GM19238 (cell line): ENCODE data around the gene FANCE.
"Not testable (repeated sequence)": the region's sequence is repeated elsewhere in the genome, so short reads cannot be mapped to it uniquely, and the experiment has no call there.

Source experiments
- DNase-seq: peaks from one replicate; pipeline ENCODE4 v3.0.0; 2011; ENCODE audit warnings: low spot score; ENCODE audit not compliant: insufficient read length

The FANCE gene

DNA sequence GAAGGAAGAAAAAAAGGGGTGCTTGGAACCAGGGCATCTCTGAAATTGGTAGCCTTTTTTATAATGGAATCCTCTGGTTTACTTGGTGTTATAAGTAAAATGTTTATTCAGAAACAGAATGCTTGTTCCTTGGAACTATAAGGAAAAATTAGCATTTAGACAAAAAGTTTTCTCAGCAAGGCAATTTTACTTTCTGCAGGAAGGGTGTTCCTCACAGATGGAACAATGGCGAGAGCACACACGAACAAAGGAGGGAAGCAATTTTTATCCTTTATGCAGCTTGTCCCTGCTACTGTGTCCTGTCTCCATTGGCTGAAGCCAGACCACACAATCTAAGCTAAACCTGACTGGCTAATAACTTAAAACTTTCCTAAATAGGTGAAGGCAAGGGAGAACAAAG is 22.7 kb upstream of the FANCE start:
- no peak for DNase-seq

DNA sequence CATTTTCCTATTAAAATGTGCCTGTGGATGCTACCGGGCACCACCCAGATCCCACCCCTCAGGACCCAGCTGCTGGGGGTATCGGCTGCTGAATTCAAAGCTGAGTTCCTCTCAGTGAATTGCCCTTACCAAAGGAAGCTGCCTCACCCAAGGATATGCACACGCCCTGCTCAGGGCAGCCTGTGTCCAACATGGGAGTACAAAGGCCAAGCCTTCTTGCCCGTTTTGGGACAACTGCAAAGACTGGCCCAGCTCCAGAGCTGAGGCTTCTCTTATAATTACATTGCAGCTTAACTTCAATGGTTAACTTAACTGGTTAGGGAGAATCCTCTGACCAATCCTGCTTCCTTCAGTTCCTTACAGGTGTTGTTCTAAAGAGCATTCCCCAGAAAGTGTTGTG is 19.8 kb upstream of the FANCE start:
- DNase-seq: no peak

DNA sequence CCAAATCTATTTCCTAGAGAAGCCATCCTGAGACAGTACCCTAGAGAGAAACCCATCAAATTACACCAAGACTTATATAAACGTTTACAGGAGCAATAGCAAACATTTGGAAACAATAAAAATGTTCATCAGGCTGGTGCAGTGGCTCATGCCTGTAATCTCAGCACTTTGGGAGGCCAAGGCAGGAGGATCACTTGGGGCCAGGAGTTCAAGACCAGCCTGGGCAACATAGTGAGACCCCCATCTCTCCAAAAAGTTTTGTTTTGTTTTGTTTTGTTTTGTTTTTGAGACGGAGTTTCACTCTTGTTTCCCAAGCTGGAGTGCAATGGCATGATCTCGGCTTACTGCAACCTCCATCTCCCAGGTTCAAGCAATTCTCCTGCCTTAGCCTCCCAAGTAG is 19.4 kb upstream of the FANCE start:
- DNase-seq: not testable (repeated sequence)

DNA sequence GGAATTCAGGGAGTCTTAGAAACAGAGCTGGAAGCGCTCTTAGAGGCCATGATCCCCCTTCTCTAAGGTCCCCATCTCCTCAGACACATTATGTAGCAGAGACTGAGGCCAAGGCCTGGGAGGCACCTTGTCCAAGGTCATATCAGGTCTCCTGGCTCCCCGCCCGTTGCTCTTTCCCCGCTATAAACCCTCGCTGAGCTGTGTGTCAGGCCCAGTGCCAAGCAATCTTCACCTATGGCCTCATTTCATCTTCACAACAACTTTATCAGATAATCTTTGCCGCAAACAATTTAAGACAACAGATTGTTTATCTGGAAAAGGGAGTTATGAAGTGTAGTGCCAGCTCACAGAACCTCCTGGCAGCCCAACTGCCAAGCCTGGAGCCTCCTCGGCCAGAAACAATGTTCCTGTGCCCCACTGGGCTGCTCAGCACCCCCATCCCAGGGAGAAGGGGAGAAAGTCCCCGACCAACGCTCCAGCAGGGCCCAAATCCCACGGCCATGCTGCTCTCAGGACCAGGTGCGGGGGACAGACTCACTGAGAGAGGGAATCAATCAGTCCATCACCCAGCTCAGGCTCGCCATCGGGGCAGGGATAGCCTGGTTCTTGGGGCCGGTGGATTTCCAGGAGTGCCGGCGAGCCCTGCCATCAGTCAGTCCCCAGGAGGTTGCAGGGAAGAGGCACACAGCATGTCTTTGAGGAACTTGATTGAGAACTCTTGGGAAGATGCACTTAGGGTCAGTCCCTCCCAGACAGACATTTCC is 16.9 kb upstream of the FANCE start:
- DNase-seq: no peak

DNA sequence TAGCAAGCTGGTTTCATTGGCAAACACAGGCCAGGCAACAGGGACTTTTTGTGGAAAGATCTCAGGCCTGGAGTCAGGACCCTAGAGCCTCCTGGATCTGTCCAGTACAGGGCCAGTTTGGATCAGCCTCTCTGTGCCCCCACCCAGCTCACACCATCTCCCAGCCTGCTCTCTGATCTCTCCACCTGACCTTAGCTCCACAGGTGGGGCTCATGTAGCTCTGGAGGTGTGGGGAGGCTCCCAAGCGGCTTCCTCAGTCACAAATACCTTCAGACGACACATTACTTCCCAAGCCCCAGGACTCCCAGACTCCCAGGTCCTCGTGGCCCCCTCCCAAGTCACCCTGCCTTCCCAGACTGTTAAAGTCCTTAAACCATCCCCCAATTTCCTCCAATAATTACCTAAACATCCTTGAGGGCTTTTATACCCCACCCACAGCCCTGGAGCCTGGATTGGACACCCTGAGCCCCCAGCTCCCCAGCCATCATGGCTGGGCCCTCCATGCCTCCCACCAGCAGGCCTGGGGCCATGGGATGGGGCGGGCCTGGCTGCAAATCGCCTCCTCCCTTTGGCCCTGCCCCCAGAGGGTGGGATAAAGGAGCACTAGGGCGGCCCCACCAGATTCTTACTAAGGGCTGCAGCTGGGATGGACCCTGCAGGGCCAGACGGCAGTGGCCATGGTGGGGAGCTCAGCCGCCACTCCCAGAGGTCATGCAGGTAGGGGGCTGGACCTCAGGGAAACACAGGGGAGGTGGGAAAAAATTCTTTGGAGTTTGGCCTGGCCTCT is 15.9 kb upstream of the FANCE start:
- no peak for DNase-seq

DNA sequence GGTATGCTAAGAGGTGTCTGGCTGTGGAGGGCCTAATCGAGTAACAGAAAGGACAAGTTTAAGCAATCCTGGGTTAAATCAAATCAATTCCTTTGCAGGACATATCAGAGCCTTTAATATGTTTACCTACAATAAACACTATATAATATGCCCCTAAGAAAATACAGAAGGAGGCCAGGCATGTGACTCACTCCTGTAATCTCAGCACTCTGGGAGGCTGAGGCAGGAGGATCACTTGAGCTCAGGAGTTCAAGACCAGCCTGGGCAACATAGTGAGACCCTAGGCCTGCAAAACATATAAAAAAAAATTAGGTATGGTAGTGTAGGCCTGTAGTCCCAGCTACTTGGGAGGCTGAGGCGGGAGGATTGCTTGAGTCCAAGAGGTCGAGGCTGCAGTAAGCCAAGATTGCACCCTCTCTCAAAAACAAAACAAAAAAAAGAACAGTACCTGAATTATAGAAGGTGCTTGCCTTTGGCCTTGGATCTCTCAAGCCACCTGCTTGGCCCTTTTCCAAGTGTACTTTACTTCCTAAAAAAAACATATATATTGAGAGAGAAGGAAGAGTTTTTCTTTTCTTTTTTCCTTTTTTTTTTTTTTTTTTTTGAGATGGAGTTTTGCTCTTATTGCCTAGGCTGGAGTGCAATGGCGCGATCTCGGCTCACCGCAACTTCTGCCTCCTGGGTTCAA is 13.6 kb upstream of the FANCE start:
- DNase-seq: not testable (repeated sequence)

DNA sequence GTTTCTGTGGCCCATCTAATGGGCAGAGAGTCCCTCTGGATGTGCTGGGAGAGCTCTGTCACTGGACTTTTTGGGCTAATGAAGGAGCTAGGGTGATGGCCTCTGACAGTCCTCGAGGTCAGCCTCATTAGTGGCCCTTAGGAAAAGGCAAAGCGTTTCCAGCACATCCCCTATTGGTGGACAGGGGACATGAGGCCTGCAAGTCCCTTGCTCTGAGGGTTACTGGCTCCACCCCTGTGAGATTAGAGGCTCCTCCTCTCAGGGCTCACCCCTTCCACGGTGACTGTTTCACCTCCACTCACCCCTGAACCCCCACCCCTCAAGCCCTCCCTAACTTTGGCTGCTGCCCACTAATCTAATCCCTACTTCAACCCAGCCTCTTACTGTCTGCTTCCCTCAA is 12.8 kb upstream of the FANCE start:
- DNase-seq: no peak

DNA sequence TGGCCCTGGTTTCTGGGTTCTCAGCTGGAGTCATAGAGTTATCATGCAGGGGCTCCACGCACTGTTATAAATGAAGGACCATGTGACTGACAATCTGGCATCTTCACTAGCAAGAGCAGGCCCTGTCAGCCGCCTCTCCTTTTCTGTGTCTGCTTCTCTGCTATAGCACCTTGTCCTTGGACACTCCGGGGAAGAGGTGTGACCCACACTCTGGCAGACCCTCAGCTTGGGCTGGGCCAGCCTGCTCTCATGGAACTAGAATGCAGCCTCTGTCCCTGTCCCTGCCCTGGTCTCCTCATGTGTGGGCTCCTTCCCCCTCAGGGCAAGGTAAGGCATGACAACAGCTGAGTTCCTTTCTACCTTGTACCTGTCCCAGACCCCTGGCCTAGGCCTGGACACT is 10.9 kb upstream of the FANCE start:
- DNase-seq: no peak

DNA sequence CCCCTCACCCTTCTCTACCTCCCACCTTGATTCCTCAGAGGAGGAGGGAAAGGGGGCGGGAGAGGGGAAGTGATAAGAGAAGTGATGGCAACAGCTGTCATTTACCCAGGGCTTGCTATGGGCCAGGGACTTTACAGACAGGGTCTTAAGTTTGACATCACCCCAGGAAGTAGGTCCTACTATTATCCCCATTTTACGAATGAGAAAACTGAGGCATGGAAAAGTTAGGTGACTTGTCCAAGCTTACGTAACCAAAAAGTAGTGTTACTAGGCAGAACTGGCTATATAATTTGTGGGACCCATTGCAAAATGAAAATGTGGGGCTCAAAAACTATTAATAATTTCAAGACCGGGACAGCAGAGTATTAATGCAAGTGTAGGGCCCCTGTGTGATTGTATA is 10.5 kb upstream of the FANCE start:
- DNase-seq: no peak

DNA sequence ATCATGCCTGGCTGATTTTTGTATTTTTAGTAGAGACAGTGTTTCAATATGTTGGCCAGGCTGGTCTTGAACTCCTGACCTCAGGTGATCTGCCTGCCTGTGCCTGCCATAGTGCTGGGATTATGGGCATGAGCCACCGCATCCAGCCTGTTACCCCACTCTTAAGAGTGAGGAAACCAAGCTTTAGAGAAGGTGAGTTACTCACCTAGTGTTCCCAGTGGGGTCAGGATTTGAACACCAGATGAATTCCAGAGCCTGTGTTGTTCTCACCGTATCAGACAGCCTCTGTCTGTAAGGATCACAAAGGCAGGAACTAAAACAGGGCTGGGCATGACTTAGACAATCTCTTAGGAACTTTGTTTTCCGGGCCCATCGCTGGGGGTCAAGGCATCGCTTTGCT is 9.4 kb upstream of the FANCE start:
- DNase-seq: no peak

DNA sequence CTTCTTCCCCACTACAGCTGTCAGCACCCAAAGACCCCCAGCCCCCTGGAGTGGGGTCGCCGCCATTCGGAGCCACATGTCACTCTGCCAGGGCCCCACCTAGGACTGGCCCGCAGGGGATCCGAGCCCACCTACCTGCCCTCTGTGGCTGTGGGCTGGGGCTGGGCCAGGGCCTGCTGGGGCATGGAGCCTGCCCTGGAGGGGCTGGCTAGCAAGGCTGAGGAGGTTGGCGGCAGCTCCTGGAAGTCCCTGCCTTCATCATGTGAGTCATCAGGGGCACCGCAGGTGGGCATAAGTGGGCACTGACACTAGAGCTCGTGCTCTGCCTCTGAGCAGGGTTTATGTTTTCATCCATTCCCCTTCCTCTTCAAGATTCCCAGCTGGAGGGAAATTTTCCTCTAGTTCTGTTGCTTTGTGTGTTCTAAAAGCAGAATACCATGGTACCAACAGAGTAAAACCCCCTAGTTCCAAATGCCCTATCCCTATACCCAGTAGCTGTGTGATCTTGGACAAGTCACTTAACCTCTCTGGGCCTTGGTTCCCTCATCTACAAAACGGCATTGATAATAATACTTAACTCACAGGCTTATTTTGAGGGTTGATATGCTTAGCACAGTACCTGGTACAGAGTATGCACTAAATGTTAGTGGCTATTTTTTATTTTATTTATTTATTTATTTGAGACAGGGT is 8.7 kb upstream of the FANCE start:
- DNase-seq: no peak

DNA sequence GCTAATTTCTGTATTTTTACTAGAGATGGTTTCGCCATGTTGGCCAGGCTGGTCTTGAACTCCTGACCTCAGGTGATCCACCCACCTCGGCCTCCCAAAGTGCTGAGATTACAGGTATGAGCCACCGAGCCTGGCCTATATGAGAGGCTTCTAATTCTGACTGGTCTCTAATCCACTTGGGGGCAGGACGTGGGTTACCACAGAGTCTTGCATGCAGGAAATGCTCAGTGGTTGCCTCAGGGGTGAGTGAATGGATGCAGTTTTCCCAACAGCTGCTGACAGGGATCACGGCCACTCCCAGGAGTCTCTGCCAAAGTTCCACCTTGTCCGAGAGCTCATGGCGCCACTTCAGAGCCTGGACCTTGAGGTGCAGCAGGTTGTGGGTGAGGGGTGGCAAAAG is 6.4 kb upstream of the FANCE start:
- no peak for DNase-seq

DNA sequence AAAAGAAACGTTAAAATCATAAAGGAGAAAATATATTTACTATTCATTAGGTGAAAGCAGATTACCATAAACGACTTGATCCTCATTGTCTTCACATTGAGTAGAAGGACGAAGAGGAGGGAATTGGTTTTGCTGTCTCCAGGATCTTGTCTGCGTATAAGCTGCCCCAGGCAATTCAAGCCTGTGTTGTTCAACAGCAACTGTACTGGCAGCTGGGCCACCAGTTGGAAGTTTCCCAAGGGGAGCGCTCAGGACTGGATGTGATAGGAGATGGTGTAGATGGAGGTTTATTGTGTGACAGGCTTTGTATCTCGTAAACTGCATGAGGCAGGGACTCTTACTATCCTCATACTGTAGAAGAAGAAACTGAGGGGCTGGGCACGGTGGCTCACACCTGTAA is 3.9 kb upstream of the FANCE start:
- DNase-seq: no peak

DNA sequence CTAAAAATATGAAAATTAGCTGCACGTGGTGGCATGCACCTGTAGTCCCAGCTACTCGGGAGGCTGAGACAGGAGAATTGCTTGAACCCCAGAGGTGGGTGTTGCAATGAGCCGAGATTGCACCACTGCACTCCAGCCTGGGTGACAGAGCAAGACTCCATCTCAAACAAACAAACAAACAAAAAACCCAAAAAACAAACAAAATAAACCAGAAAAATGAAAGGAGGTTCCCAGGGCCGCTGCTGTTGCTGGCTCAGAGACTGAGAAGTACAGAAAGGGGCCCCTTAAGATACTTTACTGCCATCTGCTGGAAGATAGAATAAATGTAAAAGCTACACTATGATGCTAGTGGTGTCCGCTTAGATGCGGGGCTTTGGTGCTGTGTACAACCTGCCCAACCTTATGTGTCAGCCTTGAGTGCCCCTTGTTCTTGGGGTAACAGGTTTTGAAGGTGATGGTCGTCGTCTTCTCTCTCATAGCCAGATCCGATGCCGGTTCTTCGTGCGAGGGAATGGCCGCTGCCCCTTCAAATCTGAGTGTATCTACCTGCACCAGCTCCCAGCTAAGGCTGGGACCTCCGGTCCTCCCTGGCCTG is 2.8 kb upstream of the FANCE start:
- DNase-seq: peak; percentile 74

DNA sequence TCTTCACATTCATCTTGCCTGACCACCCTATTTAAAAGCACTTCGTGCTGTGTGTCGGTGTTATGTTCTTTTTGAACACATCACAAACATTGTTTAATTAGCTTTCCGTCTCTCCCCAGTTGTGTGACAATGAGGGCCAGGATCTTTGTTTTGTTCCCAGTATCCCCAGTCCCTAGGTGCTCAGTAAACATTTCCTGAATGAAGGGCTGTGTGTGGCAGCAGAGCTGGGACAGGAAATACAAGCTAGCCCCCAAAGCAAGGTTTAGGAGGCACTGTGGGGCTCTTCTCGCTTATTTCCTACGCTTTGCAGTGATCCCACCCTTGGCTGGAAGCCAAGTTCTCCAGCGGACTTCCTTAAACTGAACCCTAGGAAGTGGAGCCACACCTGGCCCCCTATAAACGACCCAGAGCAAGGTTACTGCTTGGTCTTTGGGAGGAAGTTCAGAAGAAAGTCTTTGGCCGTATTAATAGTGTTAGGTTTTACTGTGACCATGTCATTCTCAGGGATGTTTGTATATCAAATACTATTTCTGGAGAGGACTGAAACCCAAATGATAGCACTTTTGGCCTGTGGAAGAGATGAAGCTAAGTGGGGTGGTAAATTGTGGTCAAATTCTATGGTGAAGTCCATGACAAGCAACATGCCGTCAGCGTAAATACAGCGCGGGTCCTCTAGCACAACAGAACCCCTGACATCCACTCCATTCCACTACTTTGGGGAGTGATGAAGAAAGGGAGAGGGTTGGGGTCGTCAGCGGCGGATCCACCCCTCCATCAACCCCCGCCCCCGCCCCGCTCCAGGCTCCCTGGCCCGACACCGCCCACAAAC is 570 bp upstream of the FANCE start:
- no peak for DNase-seq

DNA sequence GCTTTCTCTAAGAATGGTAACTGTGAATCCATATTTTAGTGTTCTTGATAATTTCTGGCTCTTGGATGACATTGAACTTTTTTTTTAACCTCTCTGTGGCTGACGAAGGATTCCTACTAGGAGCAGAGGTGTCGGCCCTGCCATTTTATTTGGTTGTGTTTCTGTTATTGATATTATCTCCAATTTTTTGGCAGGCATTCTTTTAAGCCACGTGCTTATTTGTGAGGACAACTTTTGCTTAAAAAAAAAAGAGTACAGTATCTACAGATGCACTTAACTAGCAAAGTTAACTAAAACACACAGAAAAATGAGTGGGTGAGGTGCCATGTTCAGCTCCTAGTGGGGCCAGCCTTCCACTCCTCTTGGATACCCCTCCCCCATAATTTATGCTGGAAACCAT is 1.1 kb downstream of the FANCE start:
- DNase-seq: no peak

DNA sequence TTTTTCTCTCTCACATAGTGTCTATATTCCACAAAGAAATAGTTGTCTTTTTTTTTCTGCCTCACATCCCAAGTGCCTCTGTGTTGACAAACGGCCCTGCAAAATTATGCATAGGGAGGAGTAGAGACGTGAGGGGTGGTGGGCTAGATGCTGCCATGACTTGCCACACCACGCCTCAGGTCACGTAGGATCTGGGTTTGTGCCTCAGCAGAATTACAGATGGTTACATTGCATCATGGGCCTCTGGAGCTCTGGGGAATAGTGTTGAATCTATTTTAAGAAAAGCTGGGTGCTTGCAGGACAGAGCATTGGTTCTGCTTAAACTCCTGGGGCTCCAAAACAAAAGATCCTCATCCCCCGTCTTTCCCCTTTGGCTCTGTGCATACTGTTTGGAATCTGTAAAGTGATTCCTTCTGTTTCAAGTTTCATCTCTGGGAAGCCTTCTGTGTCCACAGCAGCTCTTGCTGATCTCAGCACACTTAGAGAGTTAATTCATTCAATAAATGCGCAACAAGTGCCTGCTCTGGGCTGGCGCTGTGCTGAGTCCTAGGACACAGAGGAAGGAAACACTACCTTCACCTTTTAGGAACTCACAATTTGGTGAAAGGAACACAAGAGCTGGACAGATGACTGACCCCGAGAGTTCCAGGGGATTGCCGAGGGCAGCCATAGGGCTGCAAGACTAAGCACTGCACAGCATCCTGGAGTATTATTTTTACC is 2.4 kb downstream of the FANCE start:
- DNase-seq: no peak

DNA sequence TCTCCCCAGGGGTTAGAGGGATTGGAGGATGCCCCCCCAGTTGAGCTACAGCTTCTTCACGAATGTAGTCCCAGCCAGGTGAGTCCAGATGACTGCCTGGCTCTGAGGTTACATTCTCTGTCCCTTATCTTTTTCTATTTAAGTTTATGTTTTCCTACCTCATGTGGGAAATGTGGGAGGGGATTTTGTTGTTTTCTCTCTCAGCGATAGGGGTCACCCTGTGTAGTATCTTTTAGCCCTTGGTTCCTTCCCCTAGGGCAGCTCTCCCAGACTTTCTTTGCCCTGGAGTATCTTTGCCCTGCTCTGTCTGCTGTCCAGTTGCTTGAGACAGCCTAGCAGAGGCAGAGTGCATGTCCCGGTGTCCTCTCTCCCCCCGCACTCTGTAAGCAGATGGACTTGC is 5.8 kb downstream of the FANCE start:
- no peak for DNase-seq

DNA sequence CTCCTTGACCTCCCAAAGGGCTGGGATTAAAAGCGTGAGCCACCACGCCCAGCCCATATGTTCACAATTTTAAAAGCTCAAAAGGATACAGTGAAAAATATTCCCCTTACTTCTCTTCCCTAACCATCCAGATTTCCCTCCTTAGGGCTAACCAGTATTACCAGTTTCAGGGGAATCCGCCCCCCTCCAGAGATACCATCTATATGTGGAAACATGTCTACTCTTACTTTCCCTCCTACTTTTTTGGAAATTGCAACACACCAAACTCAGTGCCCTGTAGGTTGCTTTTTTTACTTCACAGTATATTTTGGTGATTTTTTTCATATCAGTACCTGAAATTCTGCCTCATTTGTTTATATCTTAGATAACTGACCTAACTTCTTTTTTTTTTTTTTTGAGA is 9.1 kb downstream of the FANCE start:
- no peak for DNase-seq

DNA sequence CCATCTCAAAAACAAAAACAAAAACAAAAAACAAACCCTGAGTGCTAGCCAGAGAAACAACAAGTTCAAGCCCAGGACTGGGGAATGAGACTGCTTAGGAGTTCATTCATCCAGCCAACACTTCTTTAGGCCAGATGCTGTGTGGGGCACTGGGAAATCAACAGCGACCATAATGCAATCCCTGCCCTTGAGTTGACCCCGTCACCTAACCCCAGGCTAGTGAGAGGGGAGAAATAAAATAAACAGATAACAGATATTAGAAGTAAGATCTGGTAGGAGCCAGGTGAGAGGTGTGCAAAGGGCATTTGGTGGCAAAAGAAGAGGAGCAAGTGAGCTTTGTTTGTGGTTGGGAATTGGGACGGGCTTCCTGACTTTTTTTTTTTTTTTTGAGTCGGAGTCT is 11.2 kb downstream of the FANCE start:
- no peak for DNase-seq
